GM18868 (cell line): ENCODE data around the gene KCNIP4.
"Not testable (repeated sequence)": the region's sequence is repeated elsewhere in the genome, so short reads cannot be mapped to it uniquely, and the experiment has no call there.

Experiments
- ATAC-seq: cut with Tn5 transposase; IDR thresholded peaks from one replicate; pipeline ENCODE4 v1.9.1; 2021; ENCODE audit warnings: mild to moderate bottlenecking, moderate library complexity; ENCODE audit not compliant: unreplicated experiment

KCNIP4 gene

DNA sequence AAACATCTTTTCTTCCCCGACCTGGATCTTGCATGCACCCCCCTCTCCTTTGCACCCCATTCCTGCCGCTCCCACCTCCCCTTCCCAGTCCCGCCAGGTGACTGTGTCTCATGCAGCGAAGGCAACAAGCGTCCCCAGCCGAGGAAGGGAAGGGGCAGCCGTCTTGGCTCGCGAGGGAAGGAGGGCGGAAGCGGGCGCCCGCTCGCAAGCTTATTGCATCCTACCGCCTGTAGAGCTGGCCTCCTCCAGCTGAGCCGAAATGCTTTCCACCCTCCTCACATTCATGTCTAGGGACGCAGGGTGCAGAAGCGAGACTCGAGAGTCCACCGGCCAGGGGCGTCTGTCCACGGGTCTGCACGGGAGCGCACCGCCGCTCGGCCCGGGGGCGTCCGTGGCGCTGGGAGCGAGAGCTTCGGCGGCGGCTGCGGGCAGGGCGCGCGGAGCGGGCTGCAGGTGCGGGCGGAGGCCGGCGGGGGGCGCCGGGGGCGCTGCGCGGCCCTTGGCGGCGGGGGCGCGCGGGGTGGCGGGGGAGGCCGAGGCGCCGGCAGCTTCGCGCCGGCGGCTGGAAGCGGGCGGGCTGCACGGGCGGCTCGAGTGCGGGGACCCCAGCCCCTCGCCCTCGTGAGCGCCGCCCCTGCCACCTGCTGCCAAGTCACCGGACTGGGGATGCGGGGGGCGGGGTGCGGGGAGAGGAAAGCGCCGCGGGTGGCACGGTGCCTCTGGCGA is at the start of gene KCNIP4:
TSS of gene KCNIP4 (minus strand) at position 426 of the 726 bp plus-strand sequence.
- ATAC-seq: peak; percentile 53

DNA sequence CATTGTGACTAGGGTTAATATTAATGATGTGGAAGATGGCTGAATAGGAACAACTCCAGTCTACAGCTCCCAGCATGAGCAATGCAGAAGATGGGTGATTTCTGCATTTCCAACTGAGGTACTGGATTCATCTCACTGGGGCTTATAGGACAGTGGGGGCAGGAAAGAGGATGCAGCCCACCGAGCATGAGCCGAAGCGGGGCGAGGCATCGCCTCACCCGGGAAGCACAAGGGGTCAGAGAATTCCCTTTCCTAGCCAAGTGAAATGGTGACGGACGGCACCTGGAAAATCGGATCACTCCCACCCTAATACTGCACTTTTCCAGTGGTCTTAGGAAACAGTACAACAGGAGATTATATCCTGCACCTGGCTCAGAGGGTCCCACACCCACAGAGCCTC is 48.0 kb upstream of the KCNIP4 start:
- not testable (repeated sequence) for ATAC-seq

DNA sequence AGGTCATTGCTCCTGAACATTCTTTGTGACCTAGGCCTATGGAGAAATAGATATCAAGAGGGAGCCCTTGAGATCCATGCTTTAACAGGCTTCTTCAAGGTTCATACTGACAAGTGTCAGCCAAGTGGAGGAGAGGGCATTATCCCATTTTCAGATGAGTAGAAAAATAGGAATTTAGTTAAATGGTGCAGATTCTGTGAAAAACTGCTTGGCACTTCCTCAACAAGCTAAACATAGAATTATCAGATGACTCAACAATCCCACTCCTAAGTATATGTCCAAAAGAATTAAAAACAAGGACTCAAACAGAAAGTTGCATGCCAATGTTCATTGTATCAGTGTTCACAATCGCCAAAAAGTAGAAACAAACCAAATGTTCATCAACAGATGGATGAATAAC is 43.8 kb upstream of the KCNIP4 start:
- ATAC-seq: no peak

DNA sequence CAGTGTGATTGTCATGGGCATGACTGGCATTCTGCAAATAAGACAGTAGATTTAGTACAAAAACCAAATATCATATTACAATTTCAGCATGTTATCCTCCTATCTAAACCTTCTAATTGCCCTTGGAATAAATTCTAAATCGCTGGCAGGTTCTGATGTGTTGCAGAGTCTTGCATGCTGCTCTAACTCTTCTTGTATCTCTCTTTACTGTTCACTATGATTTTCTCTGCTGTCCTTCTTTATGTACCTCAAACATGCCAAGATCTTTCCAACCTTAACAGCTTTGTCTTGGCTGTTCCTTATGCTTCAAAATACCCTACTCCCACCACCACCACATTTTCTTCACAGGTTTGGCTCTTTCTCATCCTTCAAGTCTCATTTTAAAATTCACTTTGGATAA is 43.0 kb upstream of the KCNIP4 start:
- ATAC-seq: no peak

DNA sequence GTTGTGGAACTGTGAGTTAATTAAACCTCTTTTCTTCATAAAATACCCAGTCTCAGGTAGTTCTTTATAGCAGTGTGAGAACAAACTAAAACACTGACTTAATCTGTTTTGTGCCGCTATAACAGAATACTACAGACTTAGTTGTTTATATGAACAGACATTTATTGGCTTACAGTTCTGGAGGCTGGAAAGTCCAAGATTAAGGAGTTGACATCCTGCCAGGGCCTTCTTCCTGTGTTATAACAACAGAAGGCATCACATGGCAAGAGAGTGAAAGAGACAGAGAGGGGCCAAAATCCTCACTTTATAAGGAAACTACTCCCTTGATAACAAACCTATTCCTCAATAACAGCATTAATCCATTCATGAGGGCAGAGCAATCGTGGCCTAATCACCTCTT is 42.5 kb upstream of the KCNIP4 start:
- no peak for ATAC-seq

DNA sequence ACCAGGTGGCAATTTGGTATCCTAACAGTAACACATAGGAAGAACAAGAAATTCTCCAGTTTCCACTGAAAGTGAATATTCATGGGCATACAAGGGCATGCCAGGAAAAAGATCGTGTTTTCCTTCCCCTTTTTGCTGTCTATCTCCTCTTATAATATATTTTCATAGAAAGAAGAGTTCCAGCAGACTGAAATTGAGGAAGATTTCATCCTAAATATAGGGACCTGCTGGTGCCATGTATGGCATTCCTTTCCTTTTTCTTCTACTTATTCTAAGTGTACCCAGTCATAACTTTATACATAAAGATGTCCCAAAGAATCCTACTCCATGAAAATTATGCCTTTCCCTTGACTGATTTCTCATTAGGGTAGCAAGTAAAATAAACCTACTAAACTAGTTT is 40.8 kb upstream of the KCNIP4 start:
- no peak for ATAC-seq

DNA sequence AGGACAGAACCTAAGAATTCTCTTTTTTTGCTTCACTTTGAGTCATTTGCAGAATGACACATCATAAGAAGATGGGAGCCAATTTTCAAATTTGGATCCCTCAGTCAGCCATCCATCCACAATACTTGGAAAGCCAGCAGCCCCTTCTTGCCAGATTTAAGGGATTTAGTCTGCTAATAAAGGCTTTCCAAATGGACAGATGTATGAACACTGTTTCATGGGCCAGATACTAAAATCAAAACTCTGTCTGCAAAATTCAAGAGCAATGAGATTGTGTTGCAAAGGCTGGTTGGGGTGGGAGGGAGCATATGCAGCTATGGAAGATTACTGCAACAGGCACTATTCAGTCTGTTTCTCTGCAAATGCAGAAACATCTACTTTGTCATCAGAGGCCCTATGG is 37.7 kb upstream of the KCNIP4 start:
- no peak for ATAC-seq

DNA sequence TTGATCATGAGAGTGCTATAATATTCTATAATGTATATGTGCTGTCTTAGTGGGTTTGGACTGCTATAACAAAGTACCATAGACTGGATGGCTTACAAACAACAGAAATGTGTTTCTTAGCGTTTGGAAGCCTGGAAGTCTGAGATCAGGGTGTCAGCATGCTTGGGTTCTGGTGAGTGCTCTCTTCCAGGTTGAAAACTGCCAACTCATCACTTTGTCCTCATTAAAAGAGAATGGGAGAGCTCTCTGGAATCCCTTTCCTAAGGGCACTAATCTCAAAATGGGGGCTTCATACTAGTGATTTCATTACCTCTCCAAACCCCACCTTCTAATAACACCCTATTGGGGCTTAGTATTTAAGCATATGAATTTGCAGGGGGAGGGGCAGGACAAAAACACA is 33.5 kb upstream of the KCNIP4 start:
- ATAC-seq: no peak

DNA sequence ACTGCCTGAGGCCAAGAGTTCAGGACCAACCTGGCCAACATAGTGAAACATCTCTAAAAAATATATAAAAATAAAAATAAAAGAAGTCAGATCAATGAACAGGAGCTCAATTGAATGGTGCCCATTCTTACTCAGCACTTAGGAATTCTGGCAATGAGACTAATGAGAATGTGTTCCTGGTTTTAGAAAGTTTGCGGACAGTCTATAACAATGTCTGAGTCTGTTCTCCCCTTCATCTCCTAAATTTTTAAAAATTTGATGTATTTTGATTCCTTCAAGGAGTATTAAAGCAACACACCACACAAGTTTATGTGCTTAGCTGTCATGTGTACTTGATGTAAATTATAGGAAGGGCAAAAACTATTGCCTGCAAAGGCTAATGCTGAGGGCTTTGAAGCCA is 30.6 kb upstream of the KCNIP4 start:
- ATAC-seq: no peak

DNA sequence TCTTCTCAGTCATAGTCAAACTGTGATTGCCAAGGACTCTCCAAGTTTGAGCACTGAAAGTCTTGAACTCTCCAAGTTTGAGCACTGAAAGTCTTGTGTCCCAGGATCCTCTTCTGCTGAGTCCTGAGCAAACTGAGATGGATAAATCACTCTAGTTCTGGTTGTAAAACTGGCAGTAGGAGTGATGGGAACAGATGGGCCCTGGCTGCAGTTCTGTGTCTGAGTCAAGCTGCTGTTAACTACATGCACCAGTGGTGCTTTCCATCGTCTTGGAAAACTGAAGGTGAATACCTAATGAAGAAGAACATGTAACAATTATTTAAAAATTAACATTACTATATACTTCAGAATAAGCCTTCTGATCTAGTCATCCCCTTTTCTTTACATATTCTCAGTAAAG is 27.6 kb upstream of the KCNIP4 start:
- ATAC-seq: no peak

DNA sequence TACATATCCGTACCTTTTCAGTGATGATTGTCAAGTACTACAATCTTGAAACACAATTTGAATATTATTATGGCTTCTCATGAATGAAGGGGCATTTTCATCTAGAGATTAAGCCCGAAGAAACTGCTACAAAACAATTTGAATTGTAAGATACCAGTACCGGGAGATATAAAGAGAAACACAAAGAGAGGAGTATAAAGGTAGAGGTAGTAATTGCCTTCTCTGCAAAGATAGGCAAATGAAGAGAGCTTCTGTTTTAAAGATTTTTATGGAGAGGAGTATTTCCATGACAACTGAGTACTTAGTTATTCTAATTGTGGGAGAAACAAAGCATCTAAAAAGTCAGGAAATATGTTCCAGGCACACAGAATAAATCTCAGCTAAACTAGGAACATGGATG is 25.3 kb upstream of the KCNIP4 start:
- no peak for ATAC-seq

DNA sequence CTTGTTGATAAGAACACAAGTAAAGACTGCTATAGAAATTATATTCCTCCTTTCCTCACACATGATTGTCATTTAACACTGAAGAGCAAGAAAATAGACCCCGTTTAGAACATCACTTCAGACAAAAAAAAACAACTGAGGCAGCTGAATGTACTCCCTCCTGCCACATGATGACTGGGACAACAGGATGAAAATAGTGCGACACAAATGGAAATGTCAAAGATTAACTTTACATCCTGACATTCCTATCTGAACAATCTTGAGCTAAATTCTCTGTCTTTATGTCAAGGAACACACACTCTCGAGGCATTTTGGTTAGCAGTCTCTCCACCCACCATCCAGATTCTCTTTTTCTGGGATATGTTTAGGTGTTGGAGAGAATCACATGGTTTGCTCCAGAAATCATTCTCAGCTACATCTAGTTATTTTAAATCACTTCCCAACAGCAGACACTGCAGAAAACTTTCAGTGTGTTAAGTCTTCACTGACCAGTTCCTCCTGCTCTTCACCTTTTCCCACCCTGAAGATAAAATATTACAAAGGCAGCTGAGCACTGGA is 16.3 kb upstream of the KCNIP4 start:
- ATAC-seq: no peak

DNA sequence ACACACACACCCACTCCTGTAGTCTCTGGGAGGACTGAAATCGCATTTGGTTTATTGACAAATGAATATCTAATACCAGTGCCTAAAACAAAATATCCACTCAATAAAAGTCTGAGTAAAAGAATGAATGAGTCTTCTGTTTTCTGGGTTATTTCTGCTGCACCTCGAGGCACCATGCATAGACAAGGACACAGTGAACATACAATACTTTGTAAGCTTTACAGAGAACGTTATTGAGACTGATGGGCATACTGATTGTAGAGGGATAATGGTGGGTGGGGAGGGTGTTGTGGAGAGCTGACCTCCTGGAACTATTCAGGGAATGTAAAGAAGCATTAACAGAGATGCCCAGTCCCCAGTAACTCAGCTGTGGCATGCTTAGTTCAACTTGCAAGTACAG is 14.1 kb upstream of the KCNIP4 start:
- no peak for ATAC-seq

DNA sequence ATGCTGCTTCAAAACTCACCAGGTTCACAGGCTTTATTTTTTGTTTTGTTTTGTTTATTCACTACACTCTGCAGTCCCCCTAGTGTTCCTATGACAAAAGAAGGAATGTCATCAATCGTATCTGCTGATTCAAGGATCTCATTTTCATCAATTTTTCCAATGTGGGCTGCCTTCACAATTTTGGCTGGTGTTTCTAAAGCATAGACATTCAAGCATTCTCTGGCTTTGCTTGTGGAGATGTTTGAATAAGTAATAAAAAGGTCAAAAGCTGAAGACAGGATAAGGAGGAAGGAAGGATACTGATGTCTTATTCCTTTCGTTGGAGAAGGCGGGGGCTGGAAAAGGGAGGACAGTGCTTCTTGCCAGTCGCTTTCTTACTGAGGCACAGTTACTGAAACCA is 12.2 kb upstream of the KCNIP4 start:
- no peak for ATAC-seq

DNA sequence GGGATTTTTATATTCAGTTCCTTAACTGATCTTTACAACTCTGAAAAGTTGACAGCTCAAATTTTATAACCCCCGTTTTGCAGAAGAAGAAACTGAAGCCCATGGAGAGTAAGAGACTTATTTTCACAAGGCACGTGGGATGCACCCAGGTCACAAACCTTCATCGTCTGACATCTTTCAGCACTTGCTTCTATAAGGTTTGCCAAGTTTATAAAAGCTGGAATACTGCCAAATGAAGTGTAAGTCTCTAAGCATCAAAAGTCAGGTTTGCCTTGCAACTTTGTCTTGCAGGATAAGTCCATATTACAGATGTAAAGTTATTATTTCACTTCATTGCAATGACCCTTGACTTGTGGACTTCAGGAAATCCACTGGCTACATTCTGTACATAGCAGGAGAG is 6.3 kb upstream of the KCNIP4 start:
- ATAC-seq: no peak

DNA sequence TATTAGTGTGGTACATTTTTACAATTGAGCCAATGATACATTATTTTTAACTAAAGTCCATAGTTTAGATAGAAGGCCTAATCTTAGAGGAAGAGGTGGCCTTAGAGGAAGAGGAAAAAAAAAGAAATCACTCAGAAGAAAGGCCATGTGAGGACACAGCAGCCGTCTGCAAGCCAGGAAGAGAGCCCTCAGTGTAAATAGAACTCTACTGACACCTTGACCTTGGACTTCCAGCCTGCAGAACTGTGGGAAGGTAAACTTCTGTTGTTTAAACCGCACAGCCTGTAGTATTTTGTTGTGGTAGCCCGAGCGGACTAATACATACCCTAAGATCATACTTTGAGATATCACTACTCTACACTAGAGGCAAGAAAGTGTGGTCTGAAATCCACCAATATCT is 5.1 kb upstream of the KCNIP4 start:
- no peak for ATAC-seq

DNA sequence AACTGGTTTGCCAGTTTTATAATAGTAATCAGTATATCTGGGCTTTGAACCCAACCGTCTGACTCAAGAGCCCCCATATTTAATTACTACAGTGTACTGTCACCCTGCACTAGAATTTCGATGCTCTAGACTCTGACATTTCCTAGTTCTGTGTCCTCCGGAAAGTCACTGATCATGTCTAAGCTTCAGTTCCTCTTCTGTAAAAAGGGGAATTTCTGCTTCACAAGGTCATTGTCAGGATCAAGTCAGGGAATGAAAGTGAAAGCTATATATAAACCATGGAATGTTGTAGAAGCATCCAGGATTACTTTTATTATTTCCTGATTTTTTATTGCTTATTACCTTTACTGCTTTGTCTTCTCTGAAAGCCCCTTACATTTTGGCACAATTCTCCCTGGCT is 4.0 kb upstream of the KCNIP4 start:
- peak; percentile 81 for ATAC-seq

DNA sequence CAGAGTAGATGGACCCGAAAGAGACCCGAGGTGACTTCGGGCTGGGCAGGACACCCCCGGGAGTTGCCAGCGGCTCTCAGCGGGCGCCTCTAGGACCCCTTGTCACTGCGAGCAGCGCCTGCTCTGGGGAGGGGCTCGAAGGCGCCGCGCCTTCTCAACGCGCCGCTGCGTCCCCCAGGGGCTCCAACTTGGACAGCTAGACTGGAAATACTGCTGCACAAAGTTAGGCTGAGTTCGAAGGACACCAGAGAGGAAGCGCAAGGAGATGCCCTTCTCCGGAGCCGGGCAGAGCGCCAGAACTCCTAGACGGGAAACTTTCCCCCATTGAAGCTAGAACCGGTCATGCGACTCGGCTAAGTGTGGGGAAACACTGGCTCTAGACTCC is 493 bp upstream of the KCNIP4 start:
- no peak for ATAC-seq

DNA sequence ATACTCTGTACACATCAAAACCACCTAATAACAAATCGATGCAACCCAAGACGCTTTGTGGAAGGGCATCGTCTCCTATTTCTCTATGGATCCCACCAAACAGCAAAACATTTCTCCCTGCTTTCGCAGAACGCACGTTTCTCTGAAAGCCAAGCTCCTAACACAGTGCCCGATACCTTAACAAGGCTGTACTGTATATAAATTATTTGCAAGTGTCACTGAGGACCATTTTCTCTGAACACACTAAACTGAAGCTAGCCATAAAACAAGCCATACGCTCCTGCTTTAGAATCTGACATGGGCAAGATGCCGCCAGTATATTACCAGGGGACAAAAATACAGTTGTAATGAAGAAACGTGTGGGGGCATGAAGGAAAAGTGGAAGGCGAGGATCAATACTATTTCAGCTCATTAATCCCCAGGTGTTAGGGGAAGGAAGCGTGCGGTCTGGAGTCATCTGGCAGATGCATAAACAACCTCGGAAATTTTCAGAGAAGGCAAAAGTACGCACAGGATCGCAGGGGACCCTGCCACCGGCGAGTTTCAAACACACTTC is 703 bp downstream of the KCNIP4 start:
- ATAC-seq: no peak

DNA sequence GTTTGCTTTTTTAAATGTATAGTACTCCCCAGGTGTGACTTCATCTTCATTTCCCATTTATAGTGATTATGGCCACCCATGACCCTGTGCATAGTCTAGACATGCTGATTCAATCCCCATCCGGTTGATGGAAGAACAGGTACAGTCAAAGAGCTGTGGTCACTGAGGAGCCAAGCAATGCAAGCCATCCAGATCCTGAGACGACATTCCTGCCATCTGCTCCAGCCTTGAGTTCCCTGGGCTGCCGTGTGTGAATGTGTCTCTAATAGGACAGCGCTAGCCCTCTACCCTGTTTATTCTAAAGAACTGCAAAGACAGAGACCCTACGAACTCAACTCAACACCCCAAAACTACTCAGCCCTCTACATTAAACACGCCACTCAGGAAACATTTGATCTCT is 1.7 kb downstream of the KCNIP4 start:
- no peak for ATAC-seq

DNA sequence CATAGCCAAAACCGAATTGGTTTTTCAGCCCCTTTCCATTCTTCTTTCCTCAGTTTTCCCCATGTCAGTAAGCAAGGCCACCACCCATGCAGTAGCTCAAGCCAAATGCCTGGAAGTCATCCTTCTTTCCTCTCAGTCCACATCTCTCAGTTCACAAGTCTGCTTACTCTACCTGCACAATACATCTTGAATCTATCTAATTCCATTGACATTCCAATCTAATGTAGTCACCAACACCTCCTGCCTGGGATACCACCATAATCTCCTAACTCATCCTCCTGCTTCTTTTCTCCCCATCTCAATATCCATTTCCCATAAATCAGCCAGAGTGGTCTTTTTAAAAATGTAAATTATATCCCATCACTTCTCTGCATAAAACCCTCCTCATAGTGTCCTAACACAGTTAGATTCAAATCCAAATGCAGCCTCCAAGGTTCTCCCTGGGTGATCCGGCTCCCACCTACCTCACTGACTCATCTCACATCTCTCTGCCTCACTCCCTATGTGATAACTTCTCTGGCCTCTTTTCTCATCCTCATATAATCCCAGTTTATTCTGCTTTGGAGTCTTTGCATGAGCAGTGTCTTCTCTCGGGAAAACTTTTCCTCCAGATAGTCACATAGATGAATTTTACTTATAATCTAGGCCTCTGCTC is 26.9 kb downstream of the KCNIP4 start:
- no peak for ATAC-seq

DNA sequence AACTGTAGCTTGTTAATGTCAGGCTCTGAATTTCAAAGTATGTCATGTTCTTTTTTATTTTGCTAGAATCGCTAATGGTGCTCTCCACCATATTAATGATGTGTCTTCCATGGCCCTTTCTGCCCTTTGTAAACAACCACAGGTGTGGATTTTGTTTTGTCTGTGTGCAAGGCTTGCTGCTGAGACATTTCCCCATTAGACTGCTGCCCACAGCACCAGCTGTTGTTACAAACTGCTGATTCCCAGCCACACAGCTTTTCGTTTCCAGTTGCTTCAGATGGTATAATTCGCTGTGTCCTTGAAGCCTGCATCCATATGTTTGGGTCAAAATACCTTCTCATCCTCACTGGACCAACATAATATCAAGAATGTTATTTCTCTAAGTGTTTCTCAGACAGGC is 32.8 kb downstream of the KCNIP4 start:
- no peak for ATAC-seq
